Fibroblast of lung (primary cell): ENCODE measurements around the gene CBL. TPM values are rescaled to one million over a fixed set of nuclear protein-coding genes. Genes with fewer than 3 reads are reported as not detected.

Experiments
- DNase-seq, 2 donors: peaks; one replicate each; pipeline versions ENCODE4 v3.0.0 to v3.0.0-alpha.2; 2010; ENCODE audit warnings: low read depth in 2 of 2
- H2AFZ ChIP-seq: 2 replicates; pipeline ENCODE4 v1.5.1; 2012; ENCODE audit warnings: low read length, control low read depth, inconsistent platforms
- H3K27ac ChIP-seq: 2 replicates; pipeline ENCODE4 v1.5.1; 2011; ENCODE audit warnings: low read length, control low read depth; ENCODE audit not compliant: insufficient read depth
- H3K27me3 ChIP-seq: 2 replicates; pipeline ENCODE4 v1.5.1; 2011; ENCODE audit warnings: mild to moderate bottlenecking, low read length; ENCODE audit not compliant: control insufficient read depth, insufficient read depth
- H3K36me3 ChIP-seq: 2 replicates; pipeline ENCODE4 v1.5.1; 2011; ENCODE audit warnings: low read length; ENCODE audit not compliant: control insufficient read depth, insufficient read depth
- H3K4me1 ChIP-seq: 2 replicates; pipeline ENCODE4 v1.5.1; 2011; ENCODE audit warnings: low read length; ENCODE audit not compliant: control insufficient read depth, insufficient read depth; ENCODE audit errors: extremely low read depth
- H3K4me2 ChIP-seq: 2 replicates; pipeline ENCODE4 v1.5.1; 2011; ENCODE audit warnings: low read length, control low read depth; ENCODE audit not compliant: insufficient read depth; ENCODE audit errors: extremely low read depth
- H3K4me3 ChIP-seq, 4 experiments: fragments of 200-600 bp in 1 of 4; sonication (generic) in 1 of 4; replicated peaks in 1 of 4; 2 replicates each; pipeline ENCODE4 v1.5.1; 2011 to 2016; ENCODE audit warnings: low read length in 4 of 4, low read depth in 3 of 4, mild to moderate bottlenecking in 3 of 4, control low read depth in 2 of 4, inconsistent platforms in 1 of 4, mixed read lengths in 1 of 4; ENCODE audit not compliant: insufficient read depth in 1 of 4; ENCODE audit errors: control extremely low read depth in 1 of 4
- H3K79me2 ChIP-seq: 2 replicates; pipeline ENCODE4 v1.5.1; 2012; ENCODE audit warnings: mild to moderate bottlenecking, low read length, inconsistent platforms; ENCODE audit not compliant: control insufficient read depth, insufficient read depth
- H3K9ac ChIP-seq: 2 replicates; pipeline ENCODE4 v1.5.1; 2011; ENCODE audit warnings: mild to moderate bottlenecking, low read length, control low read depth; ENCODE audit not compliant: insufficient read depth
- H3K9me3 ChIP-seq: 2 replicates; pipeline ENCODE4 v1.5.1; 2012; ENCODE audit warnings: low read depth, low read length; ENCODE audit not compliant: control insufficient read depth, insufficient read depth
- H4K20me1 ChIP-seq: 2 replicates; pipeline ENCODE4 v1.5.1; 2011; ENCODE audit warnings: low read length; ENCODE audit not compliant: control insufficient read depth, insufficient read depth; ENCODE audit errors: extremely low read depth
- CTCF ChIP-seq, 2 donors: IDR thresholded peaks in 1 of 2; conservative IDR thresholded peaks in 1 of 2; 1 replicate in 1 of 2; 2 replicates in 1 of 2; pipeline ENCODE4 v1.5.1; 2011 to 2012; ENCODE audit warnings: low read length in 2 of 2, control low read depth in 1 of 2, inconsistent platforms in 1 of 2, low read depth in 1 of 2, mild to moderate bottlenecking in 1 of 2
- EZH2 ChIP-seq: IDR thresholded peaks from 2 replicates; pipeline ENCODE4 v1.5.1; 2012; ENCODE audit warnings: low read length, control low read depth, mild to moderate bottlenecking; ENCODE audit errors: missing control alignments
- polyA plus RNA-seq, 2 donors: library from polyadenylated mRNA; depleted of rRNA in 1 of 2; stranded (reverse) in 1 of 2; unstranded in 1 of 2; fragments of >200 nt; gene quantifications; 2 replicates each; pipeline ENCODE4 v1.2.1, GENCODE V29; 2011 to 2012; ENCODE audit warnings: missing spikeins in 1 of 2
- total RNA-seq: library from RNA; depleted of rRNA; stranded (reverse); fragments of >200 nt; gene quantifications from 2 replicates; pipeline ENCODE4 v1.2.1, GENCODE V29; 2014

CBL gene
- total and polyA plus RNA-seq, 2 donors (not counting 1 experiment from before 2014, with no cell fraction given): 11.1 to 12.4 TPM

GRCh38 chr11:119262668-119263351, 56.7 kb downstream of the CBL start:
- Histone ChIP-seq H3K4me2 (no peak overlapping the region), H3K4me1 (peaks cover 2% of the 10 kb centered on the region), H3K27ac (no peak overlapping the region), H4K20me1 (no peaks in the 10 kb centered on the region), H3K4me3 (no peak overlapping the region), H3K27me3 (no peaks in the 10 kb centered on the region), H3K36me3 (no peaks in the 10 kb centered on the region), H3K9ac (no peak overlapping the region), H3K79me2 (peaks cover 27% of the 10 kb centered on the region), H3K9me3 (no peaks in the 10 kb centered on the region), H2AFZ (no peak overlapping the region)
- DNase-seq: peak; percentile 28 to 46
- peak in 1 of 2 donors; percentile 17 for TF ChIP-seq CTCF (conservative IDR thresholded peaks at IDR 0.05 in 1 of 2, IDR thresholded peaks at IDR 0.05 in 1 of 2; ENCODE audit: low read depth in 1 of 2, low read length in 2 of 2)
- no peak for TF ChIP-seq EZH2

GRCh38 chr11:119263352-119263940, 57.3 kb downstream of the CBL start:
- H3K4me2 ChIP-seq: no peak overlapping the region
- no peaks in the 10 kb centered on the region for H3K27me3 ChIP-seq
- DNase-seq: peak in 1 of 2 donors; percentile 26
- H3K9me3 ChIP-seq: no peaks in the 10 kb centered on the region
- no peaks in the 10 kb centered on the region for H4K20me1 ChIP-seq
- H3K4me3 ChIP-seq: no peak overlapping the region
- TF ChIP-seq EZH2: no peak
- no peak for TF ChIP-seq CTCF (conservative IDR thresholded peaks at IDR 0.05 in 1 of 2, IDR thresholded peaks at IDR 0.05 in 1 of 2; ENCODE audit: low read depth in 1 of 2, low read length in 2 of 2)
- H3K36me3 ChIP-seq: no peaks in the 10 kb centered on the region
- H3K27ac ChIP-seq: no peak overlapping the region
- peaks cover 2% of the 10 kb centered on the region for H3K4me1 ChIP-seq
- no peak overlapping the region for H2AFZ ChIP-seq
- H3K9ac ChIP-seq: no peak overlapping the region
- peaks cover 23% of the 10 kb centered on the region for H3K79me2 ChIP-seq

GRCh38 chr11:119266063-119266462, 59.9 kb downstream of the CBL start:
- Histone ChIP-seq H3K9me3 (no peaks in the 10 kb centered on the region), H3K79me2 (peaks cover 24% of the 10 kb centered on the region), H3K27me3 (no peaks in the 10 kb centered on the region), H2AFZ (no peak overlapping the region), H3K4me2 (no peak overlapping the region), H4K20me1 (no peaks in the 10 kb centered on the region), H3K9ac (no peak overlapping the region), H3K27ac (no peak overlapping the region), H3K4me3 (no peak overlapping the region), H3K36me3 (no peaks in the 10 kb centered on the region), H3K4me1 (peaks cover 2% of the 10 kb centered on the region)
- no peak for TF ChIP-seq EZH2
- TF ChIP-seq CTCF (conservative IDR thresholded peaks at IDR 0.05 in 1 of 2, IDR thresholded peaks at IDR 0.05 in 1 of 2; ENCODE audit: low read depth in 1 of 2, low read length in 2 of 2): no peak
- no peak for DNase-seq
